Uterus (tissue), 2 donors: ENCODE data around the gene SLC35F1.

Source experiments
- CTCF ChIP-seq, 4 experiments: fragments of 200-600 bp in 2 of 4; fragments of 450-650 bp in 2 of 4; sonication (generic) in 2 of 4; IDR thresholded peaks; one replicate each; pipeline ENCODE4 v1.5.1; 2016 to 2019; ENCODE audit warnings: antibody characterized with exemption in 4 of 4, mild to moderate bottlenecking in 2 of 4, moderate library complexity in 1 of 4
- POLR2A ChIP-seq, 2 donors: fragments of 450-650 bp; IDR thresholded peaks; one replicate each; pipeline ENCODE4 v1.6.1; 2016; ENCODE audit warnings: antibody characterized with exemption in 2 of 2, mild to moderate bottlenecking in 1 of 2, moderate library complexity in 1 of 2

- TF ChIP-seq CTCF (IDR thresholded peaks at IDR 0.05) (no peak), POLR2A (IDR thresholded peaks at IDR 0.05) (no peak)
These were observed 410.8 kb downstream of the SLC35F1 start for GRCh38 chr6:118317581-118318563.
